GM19193 (cell line): ENCODE data around the gene TLDC2.

Source experiments
- POLR2A ChIP-seq: IDR thresholded peaks from 4 replicates; pipeline ENCODE4 v1.6.1; 2011; ENCODE audit not compliant: insufficient read depth, insufficient read length; ENCODE audit errors: extremely low read depth

Gene TLDC2

GRCh38 chr20:36917943-36918342 lies 42.0 kb downstream of the TLDC2 start:
- no peak for TF ChIP-seq POLR2A

GRCh38 chr20:36919715-36920333 lies 43.9 kb downstream of the TLDC2 start:
- TF ChIP-seq POLR2A: no peak

- no peak for TF ChIP-seq POLR2A
Observed at GRCh38 chr20:36920334-36920730, 44.4 kb downstream of the TLDC2 start.

- no peak for TF ChIP-seq POLR2A
Observed at GRCh38 chr20:36924167-36925045, 48.5 kb downstream of the TLDC2 start.

GRCh38 chr20:36925234-36925633 lies 49.3 kb downstream of the TLDC2 start:
- no peak for TF ChIP-seq POLR2A

GRCh38 chr20:36926653-36927200 lies 50.8 kb downstream of the TLDC2 start:
- TF ChIP-seq POLR2A: no peak

GRCh38 chr20:36927704-36928103 lies 51.8 kb downstream of the TLDC2 start:
- no peak for TF ChIP-seq POLR2A

- TF ChIP-seq POLR2A: no peak
Observed at GRCh38 chr20:36929290-36929689, 53.4 kb downstream of the TLDC2 start.

GRCh38 chr20:36929691-36930090 lies 53.8 kb downstream of the TLDC2 start:
- TF ChIP-seq POLR2A: no peak

- TF ChIP-seq POLR2A: no peak
Observed at GRCh38 chr20:36932476-36933426, 56.8 kb downstream of the TLDC2 start.

GRCh38 chr20:36936341-36936740 lies 60.4 kb downstream of the TLDC2 start:
- no peak for TF ChIP-seq POLR2A

- no peak for TF ChIP-seq POLR2A
Observed at GRCh38 chr20:36937402-36937770, 61.4 kb downstream of the TLDC2 start.

- no peak for TF ChIP-seq POLR2A
Observed at GRCh38 chr20:36941401-36941835, 65.5 kb downstream of the TLDC2 start.
